Ishikawa (cell line): ENCODE results near the gene TSFM.
A peak's percentile ranks its signal among the peaks of the same experiment; 100 is the strongest.

Source experiments
- CEBPB ChIP-seq: IDR thresholded peaks from 2 replicates; pipeline ENCODE4 v1.6.1; 2012
- CREB1 ChIP-seq: IDR thresholded peaks from 2 replicates; pipeline ENCODE4 v1.6.1; 2012; ENCODE audit warnings: low read depth
- EGR1 ChIP-seq: IDR thresholded peaks from 2 replicates; pipeline ENCODE4 v1.6.1; 2012
- EP300 ChIP-seq: IDR thresholded peaks from 2 replicates; pipeline ENCODE4 v1.6.1; 2012; ENCODE audit warnings: borderline replicate concordance
- FOXM1 ChIP-seq: IDR thresholded peaks from 2 replicates; pipeline ENCODE4 v1.6.1; 2012; ENCODE audit warnings: low read depth, borderline replicate concordance
- MAX ChIP-seq: IDR thresholded peaks from 2 replicates; pipeline ENCODE4 v1.6.1; 2012
- NFIC ChIP-seq: IDR thresholded peaks from 2 replicates; pipeline ENCODE4 v1.6.1; 2012
- RAD21 ChIP-seq: IDR thresholded peaks from 2 replicates; pipeline ENCODE4 v1.6.1; 2012; ENCODE audit warnings: low read depth
- REST ChIP-seq: IDR thresholded peaks from 2 replicates; pipeline ENCODE4 v1.6.1; 2012; ENCODE audit warnings: low read depth, mild to moderate bottlenecking
- TAF1 ChIP-seq: IDR thresholded peaks from 2 replicates; pipeline ENCODE4 v1.6.1; 2012; ENCODE audit warnings: low read depth, mild to moderate bottlenecking
- TCF12 ChIP-seq: IDR thresholded peaks from 2 replicates; pipeline ENCODE4 v1.6.1; 2012; ENCODE audit warnings: low read depth
- TEAD4 ChIP-seq: IDR thresholded peaks from 2 replicates; pipeline ENCODE4 v1.6.1; 2012
- USF1 ChIP-seq: IDR thresholded peaks from 2 replicates; pipeline ENCODE4 v1.6.1; 2012
- YY1 ChIP-seq: IDR thresholded peaks from 2 replicates; pipeline ENCODE4 v1.6.1; 2012; ENCODE audit warnings: low read depth
- ZBTB7A ChIP-seq: IDR thresholded peaks from 2 replicates; pipeline ENCODE4 v1.6.1; 2012; ENCODE audit warnings: low read depth

TSFM gene

GRCh38 chr12:57782608-57783465 lies at the start of gene TSFM:
TSS of gene TSFM (plus strand) at chr12:57782787. CDS start at chr12:57782802, 15 bp downstream.
- no peak for TF ChIP-seq ZBTB7A
- peak; percentile 86 for TF ChIP-seq TCF12
- TF ChIP-seq EGR1 = no peak
- TF ChIP-seq EP300 = peak; percentile 51; the same call in 1 of the 2 replicates
- TF ChIP-seq USF1 = peak; percentile 55
- TF ChIP-seq FOXM1 = no peak; the same call in 1 of the 2 replicates
- peak; percentile 83; the same call in 1 of the 2 replicates for TF ChIP-seq YY1
- peak; percentile 89 for TF ChIP-seq CREB1
- TF ChIP-seq REST = 0 out of 2 replicates have a peak, but pooled peaks have one; percentile 12
- peak; percentile 96 for TF ChIP-seq MAX
- peak; percentile 73 for TF ChIP-seq TEAD4
- peak; percentile 45; the same call in 1 of the 2 replicates for TF ChIP-seq RAD21
- TF ChIP-seq NFIC = peak; percentile 51; the same call in 1 of the 2 replicates
- TF ChIP-seq CEBPB = peak; percentile 91
- peak; percentile 96 for TF ChIP-seq TAF1

- TF ChIP-seq CREB1 (no peak), EP300 (no peak), TEAD4 (no peak), RAD21 (no peak)
Measured at GRCh38 chr12:57733928-57734327, 48.7 kb upstream of the TSFM start.

GRCh38 chr12:57734591-57734990 lies 48.0 kb upstream of the TSFM start:
- TF ChIP-seq REST = no peak
- no peak for TF ChIP-seq NFIC
- TF ChIP-seq MAX = no peak
- no peak for TF ChIP-seq TEAD4
- no peak for TF ChIP-seq RAD21
- TF ChIP-seq CREB1 = no peak
- TF ChIP-seq TAF1 = no peak
- no peak for TF ChIP-seq EGR1

- TF ChIP-seq ZBTB7A (no peak), FOXM1 (no peak), RAD21 (no peak), CEBPB (no peak), EP300 (no peak), TEAD4 (no peak), USF1 (no peak), TAF1 (no peak), EGR1 (no peak), YY1 (no peak), NFIC (no peak), REST (no peak), MAX (no peak)
Measured at GRCh38 chr12:57735198-57735855, 47.3 kb upstream of the TSFM start.
